Measurements from ENCODE around the gene SMIM15. TPM values are rescaled to one million over a fixed set of nuclear protein-coding genes. Genes with fewer than 3 reads are reported as not detected.

Gene SMIM15
- total RNA-seq, 4 donors from 2014 or later = 6.2 to 17.1 (median 10.4) TPM

DNA sequence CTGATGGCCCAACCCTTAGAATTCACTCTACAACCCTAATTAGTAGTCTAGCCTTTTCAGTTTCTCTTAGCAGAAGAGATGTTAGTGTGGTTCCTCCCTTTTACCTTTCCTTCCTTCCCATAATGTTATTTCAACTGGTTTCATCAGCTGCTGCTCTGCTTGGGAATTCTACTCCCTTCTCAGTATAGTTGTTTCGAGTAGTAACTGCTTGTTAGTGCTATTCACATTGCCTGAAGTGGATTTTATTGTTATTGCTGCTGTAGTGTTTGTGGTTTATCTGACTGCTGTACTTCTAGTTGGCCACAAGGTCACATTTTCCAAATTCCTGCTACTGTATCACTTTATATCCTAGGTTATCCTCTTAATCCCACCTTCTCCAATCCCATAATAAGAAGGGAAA, 29.7 kb downstream of the SMIM15 start:
- in situ Hi-C loops (cut with MboI; ENCODE audit: low sequenced_read_pairs in 4 of 4) = no loop called here
- no peaks in the 10 kb centered on the region for H3K4me1 ChIP-seq

DNA sequence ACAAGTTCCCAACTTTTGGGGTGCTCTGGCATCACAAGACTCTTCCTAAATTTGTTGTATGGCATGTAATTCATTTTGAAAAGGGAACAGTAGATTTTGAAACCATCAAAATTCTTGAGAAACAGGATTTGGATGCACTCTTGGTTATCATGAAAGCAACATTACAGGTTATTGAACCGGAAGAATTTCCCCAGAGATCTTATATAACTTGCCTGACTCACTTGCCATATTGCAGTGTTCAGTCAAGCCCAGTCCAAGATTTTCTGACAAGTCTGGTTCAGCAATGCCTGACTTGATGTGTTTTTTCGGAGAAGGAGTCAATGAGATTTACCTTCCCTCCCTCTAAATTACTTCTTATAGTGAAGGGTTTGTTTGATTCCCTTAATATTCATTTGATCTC, 32.0 kb downstream of the SMIM15 start:
- no peaks in the 10 kb centered on the region for H3K36me3 ChIP-seq
- no peak overlapping the region for H3K27ac ChIP-seq
- in situ Hi-C loops (cut with MboI; ENCODE audit: low sequenced_read_pairs in 4 of 4) (no loop called here), intact Hi-C loops (cut with DNase I; ENCODE audit: low total_unique reads) (no loop called here)
- DNase-seq (no peak), ATAC-seq (no peak)
- TF ChIP-seq, protein P1, sequence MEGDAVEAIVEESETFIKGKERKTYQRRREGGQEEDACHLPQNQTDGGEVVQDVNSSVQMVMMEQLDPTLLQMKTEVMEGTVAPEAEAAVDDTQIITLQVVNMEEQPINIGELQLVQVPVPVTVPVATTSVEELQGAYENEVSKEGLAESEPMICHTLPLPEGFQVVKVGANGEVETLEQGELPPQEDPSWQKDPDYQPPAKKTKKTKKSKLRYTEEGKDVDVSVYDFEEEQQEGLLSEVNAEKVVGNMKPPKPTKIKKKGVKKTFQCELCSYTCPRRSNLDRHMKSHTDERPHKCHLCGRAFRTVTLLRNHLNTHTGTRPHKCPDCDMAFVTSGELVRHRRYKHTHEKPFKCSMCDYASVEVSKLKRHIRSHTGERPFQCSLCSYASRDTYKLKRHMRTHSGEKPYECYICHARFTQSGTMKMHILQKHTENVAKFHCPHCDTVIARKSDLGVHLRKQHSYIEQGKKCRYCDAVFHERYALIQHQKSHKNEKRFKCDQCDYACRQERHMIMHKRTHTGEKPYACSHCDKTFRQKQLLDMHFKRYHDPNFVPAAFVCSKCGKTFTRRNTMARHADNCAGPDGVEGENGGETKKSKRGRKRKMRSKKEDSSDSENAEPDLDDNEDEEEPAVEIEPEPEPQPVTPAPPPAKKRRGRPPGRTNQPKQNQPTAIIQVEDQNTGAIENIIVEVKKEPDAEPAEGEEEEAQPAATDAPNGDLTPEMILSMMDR (IDR thresholded peaks at IDR 0.05 in 4 of 5, conservative IDR thresholded peaks at IDR 0.05 in 1 of 5) = no peak
- H3K9me3 ChIP-seq = no peaks in the 10 kb centered on the region
- H3K27me3 ChIP-seq = no peaks in the 10 kb centered on the region
- H3K4me3 ChIP-seq = no peak overlapping the region
- H3K4me1 ChIP-seq = no peaks in the 10 kb centered on the region

More for the DNA sequence above, 29.7 kb downstream of the SMIM15 start:
- TF ChIP-seq, protein P1 (IDR thresholded peaks at IDR 0.05 in 4 of 5, conservative IDR thresholded peaks at IDR 0.05 in 1 of 5) = no peak
- TF ChIP-seq POLR2A (IDR thresholded peaks at IDR 0.05) = no peak
- no peak overlapping the region for H3K4me3 ChIP-seq
- ATAC-seq (no peak), DNase-seq (no peak)
- intact Hi-C loops (cut with DNase I; ENCODE audit: low total_unique reads) = no loop called here
- H3K36me3 ChIP-seq = no peaks in the 10 kb centered on the region
- H3K27me3 ChIP-seq = no peaks in the 10 kb centered on the region
- no peak overlapping the region for H3K27ac ChIP-seq
- H3K9me3 ChIP-seq = no peaks in the 10 kb centered on the region

DNA sequence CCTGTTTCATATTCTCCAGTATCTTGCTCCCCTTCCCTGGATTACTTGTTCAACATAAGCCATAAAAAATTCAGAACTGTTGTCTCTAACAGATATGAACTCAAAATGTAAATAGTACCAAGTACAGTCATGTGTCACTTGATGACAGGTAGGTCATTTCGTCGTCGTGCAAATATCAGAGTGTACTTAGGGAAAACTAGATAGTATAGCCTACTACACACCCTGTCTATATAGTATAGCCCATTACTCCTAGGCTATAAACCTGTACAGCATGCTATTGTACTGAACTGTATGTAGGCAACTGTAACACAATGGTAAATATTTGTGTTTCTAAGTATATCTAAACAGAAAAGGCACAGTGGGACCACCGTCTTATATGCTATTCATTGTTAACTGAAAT, 39.1 kb downstream of the SMIM15 start:
- in situ Hi-C loops (cut with MboI; ENCODE audit: low sequenced_read_pairs in 4 of 4) = no loop called here
- no peak for ATAC-seq

DNA sequence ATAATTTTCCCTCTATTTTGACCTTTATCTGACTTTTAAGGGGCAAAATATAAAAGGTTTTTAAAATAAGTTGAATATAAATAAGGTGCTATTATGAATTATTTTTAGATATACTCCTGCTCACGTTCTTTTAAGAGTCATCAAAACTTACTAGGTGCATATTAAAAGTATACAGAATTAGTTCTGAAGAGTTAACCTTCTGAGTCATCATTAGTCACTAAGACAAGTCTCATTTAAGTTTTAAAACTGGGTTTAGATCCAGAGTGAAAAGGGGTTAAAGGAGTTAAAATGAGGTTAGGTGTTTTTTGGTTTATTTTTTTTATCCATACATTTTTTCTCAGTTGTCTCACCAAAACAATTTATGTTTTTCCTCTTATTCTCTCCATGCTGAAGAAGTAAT, 41.7 kb downstream of the SMIM15 start:
- no peaks in the 10 kb centered on the region for H3K9me3 ChIP-seq
- TF ChIP-seq, protein P1 (IDR thresholded peaks at IDR 0.05 in 4 of 5, conservative IDR thresholded peaks at IDR 0.05 in 1 of 5) = no peak
- TF ChIP-seq POLR2A (IDR thresholded peaks at IDR 0.05) = no peak
- intact Hi-C loops (cut with DNase I; ENCODE audit: low total_unique reads) (no loop called here), in situ Hi-C loops (cut with MboI; ENCODE audit: low sequenced_read_pairs in 4 of 4) (no loop called here)
- DNase-seq = no peak
- H3K36me3 ChIP-seq = no peaks in the 10 kb centered on the region
- no peak overlapping the region for H3K4me3 ChIP-seq
- no peaks in the 10 kb centered on the region for H3K4me1 ChIP-seq
- H3K27me3 ChIP-seq = no peaks in the 10 kb centered on the region
- H3K27ac ChIP-seq = no peak overlapping the region
- ATAC-seq = no peak

More for the DNA sequence above, 39.1 kb downstream of the SMIM15 start:
- intact Hi-C loops (cut with DNase I; ENCODE audit: low total_unique reads) = no loop called here
- Histone ChIP-seq H3K4me3 (no peak overlapping the region), H3K27me3 (no peaks in the 10 kb centered on the region), H3K27ac (no peak overlapping the region), H3K36me3 (no peaks in the 10 kb centered on the region), H3K9me3 (no peaks in the 10 kb centered on the region), H3K4me1 (no peaks in the 10 kb centered on the region)
- no peak for DNase-seq
- no peak for TF ChIP-seq POLR2A (IDR thresholded peaks at IDR 0.05)
- TF ChIP-seq, protein P1 (IDR thresholded peaks at IDR 0.05 in 4 of 5, conservative IDR thresholded peaks at IDR 0.05 in 1 of 5) = no peak

DNA sequence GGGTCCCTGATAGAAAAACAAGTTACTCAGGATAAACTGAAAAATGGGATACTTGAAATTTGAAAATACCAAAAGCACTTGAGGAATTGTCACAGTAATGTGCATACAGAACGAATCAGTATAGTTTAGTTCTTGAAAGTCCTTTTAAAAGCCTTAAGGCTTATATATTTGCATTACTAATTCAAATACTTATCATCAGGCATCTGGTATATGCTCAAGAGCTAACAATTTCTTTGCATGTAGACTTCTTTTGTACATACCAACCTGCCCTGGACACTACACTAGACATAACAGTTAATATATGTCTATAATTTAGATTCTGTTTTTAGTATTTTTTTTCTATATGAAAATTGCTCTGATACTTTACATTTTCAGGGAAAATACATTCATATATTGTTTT, 43.2 kb downstream of the SMIM15 start:
- in situ Hi-C loops (cut with MboI; ENCODE audit: low sequenced_read_pairs in 4 of 4) (no loop called here), intact Hi-C loops (cut with DNase I; ENCODE audit: low total_unique reads) (no loop called here)
- H3K4me3 ChIP-seq = no peak overlapping the region
- DNase-seq = no peak
- no peaks in the 10 kb centered on the region for H3K27me3 ChIP-seq
- no peaks in the 10 kb centered on the region for H3K36me3 ChIP-seq
- no peaks in the 10 kb centered on the region for H3K4me1 ChIP-seq
- no peak for ATAC-seq
- no peak overlapping the region for H3K27ac ChIP-seq
- TF ChIP-seq, protein P1 (IDR thresholded peaks at IDR 0.05 in 4 of 5, conservative IDR thresholded peaks at IDR 0.05 in 1 of 5) = no peak
- no peak for TF ChIP-seq POLR2A (IDR thresholded peaks at IDR 0.05)
- H3K9me3 ChIP-seq = no peaks in the 10 kb centered on the region
